NCI-H82 (cell line): ENCODE measurements around the gene ACP4.
A peak's percentile ranks its signal among the peaks of the same experiment; 100 is the strongest.
"Not testable (repeated sequence)": the region's sequence is repeated elsewhere in the genome, so short reads cannot be mapped to it uniquely, and the experiment has no call there.

Experiments
- DNase-seq: peaks from one replicate; lab custom pipeline; 2025; lab: John Stamatoyannopoulos, UW

The ACP4 gene

GRCh38 chr19:50776131-50776530 is 14.1 kb upstream of the ACP4 start:
- no peak for DNase-seq

GRCh38 chr19:50777261-50777660 is 13.0 kb upstream of the ACP4 start:
- no peak for DNase-seq

- no peak for DNase-seq
Measured at GRCh38 chr19:50777830-50778303, 12.3 kb upstream of the ACP4 start.

GRCh38 chr19:50778906-50779430 is 11.2 kb upstream of the ACP4 start:
- DNase-seq, result no peak

GRCh38 chr19:50779504-50780457 is 10.4 kb upstream of the ACP4 start:
- DNase-seq, result no peak

GRCh38 chr19:50780753-50781435 is 9.3 kb upstream of the ACP4 start:
- no peak for DNase-seq

- not testable (repeated sequence) for DNase-seq
Measured at GRCh38 chr19:50783848-50784152, 6.4 kb upstream of the ACP4 start.

- DNase-seq, result no peak
Measured at GRCh38 chr19:50784710-50785109, 5.5 kb upstream of the ACP4 start.

- DNase-seq, result no peak
Measured at GRCh38 chr19:50785329-50785728, 4.9 kb upstream of the ACP4 start.

GRCh38 chr19:50790922-50791467 is 780 bp downstream of the ACP4 start:
- no peak for DNase-seq

- DNase-seq, result no peak
Measured at GRCh38 chr19:50791594-50792271, 1.5 kb downstream of the ACP4 start.

GRCh38 chr19:50792272-50793250 is 2.3 kb downstream of the ACP4 start:
- peak; percentile 22 for DNase-seq

- DNase-seq, result peak; percentile 60
Measured at GRCh38 chr19:50793558-50794065, 3.4 kb downstream of the ACP4 start.

- peak; percentile 84 for DNase-seq
Measured at GRCh38 chr19:50794074-50794875, 4.1 kb downstream of the ACP4 start.

GRCh38 chr19:50794876-50795663 is 4.9 kb downstream of the ACP4 start:
- peak; percentile 75 for DNase-seq

- DNase-seq, result peak; percentile 42
Measured at GRCh38 chr19:50795664-50796073, 5.5 kb downstream of the ACP4 start.

- peak; percentile 53 for DNase-seq
Measured at GRCh38 chr19:50796128-50796633, 6.0 kb downstream of the ACP4 start.

GRCh38 chr19:50796634-50797428 is 6.6 kb downstream of the ACP4 start:
- peak; percentile 53 for DNase-seq
